ENCODE measurements around the gene LHFPL4.

Gene LHFPL4

GRCh38 chr3:9491506-9491905 is 62.1 kb downstream of the LHFPL4 start:
- peaks cover 0 to 4% (median 0%) of the 10 kb centered on the region in 5 donors for H3K36me3 ChIP-seq (ENCODE audit: control insufficient read depth in 5 of 5, insufficient read depth in 5 of 5, low read length in 5 of 5)
- H3K27me3 ChIP-seq (ENCODE audit: control insufficient read depth in 5 of 5, insufficient read depth in 4 of 5, low read length in 5 of 5) = no peaks in the 10 kb centered on the region
- H3K27ac ChIP-seq (ENCODE audit: low read depth, low read length) = no peak overlapping the region
- no peak overlapping the region for H3K4me3 ChIP-seq (ENCODE audit: low read depth in 1 of 5, low read length in 5 of 5)
- H3K4me1 ChIP-seq (ENCODE audit: control insufficient read depth in 5 of 5, insufficient read depth in 5 of 5, low read length in 5 of 5) = no peaks in the 10 kb centered on the region
- H3K9ac ChIP-seq (ENCODE audit: low read length in 5 of 5) = no peak overlapping the region
- H3K9me3 ChIP-seq (ENCODE audit: control insufficient read depth in 5 of 5, low read length in 5 of 5) = peaks cover 2 to 8% (median 5%) of the 10 kb centered on the region in 5 donors

- Histone ChIP-seq H3K4me1 (ENCODE audit: control insufficient read depth in 5 of 5, insufficient read depth in 5 of 5, low read length in 5 of 5) (no peaks in the 10 kb centered on the region), H3K9me3 (ENCODE audit: control insufficient read depth in 5 of 5, low read length in 5 of 5) (peaks cover 2 to 8% (median 5%) of the 10 kb centered on the region in 5 donors), H3K27ac (ENCODE audit: low read depth, low read length) (no peak overlapping the region), H3K9ac (ENCODE audit: low read length in 5 of 5) (no peak overlapping the region), H3K4me3 (ENCODE audit: low read depth in 1 of 5, low read length in 5 of 5) (no peak overlapping the region), H3K27me3 (ENCODE audit: control insufficient read depth in 5 of 5, insufficient read depth in 4 of 5, low read length in 5 of 5) (no peaks in the 10 kb centered on the region), H3K36me3 (ENCODE audit: control insufficient read depth in 5 of 5, insufficient read depth in 5 of 5, low read length in 5 of 5) (peaks cover 16 to 30% (median 26%) of the 10 kb centered on the region in 5 donors)
Measured at GRCh38 chr3:9485248-9485647, 68.4 kb downstream of the LHFPL4 start.

DNA sequence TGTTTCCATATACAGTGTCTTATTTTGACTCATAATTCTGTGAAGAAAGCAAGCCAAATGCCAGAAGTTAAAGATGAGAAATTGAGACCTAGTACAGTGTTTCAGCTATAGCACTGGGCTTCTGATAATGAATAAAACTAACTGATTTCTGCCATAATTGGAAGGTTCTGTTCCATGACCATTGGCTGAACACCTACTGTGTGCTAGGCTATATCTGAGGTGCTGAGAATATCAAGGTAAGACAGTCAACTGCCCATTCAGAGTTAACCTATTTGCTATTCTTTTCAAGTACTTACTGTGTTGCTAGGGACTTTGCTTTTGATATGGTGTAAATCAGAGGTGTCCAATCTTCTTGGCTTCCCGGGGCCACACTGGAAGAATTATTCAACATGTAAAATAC is 73.4 kb downstream of the LHFPL4 start:
- Histone ChIP-seq H3K36me3 (ENCODE audit: control insufficient read depth in 5 of 5, insufficient read depth in 5 of 5, low read length in 5 of 5) (peaks cover 36 to 69% (median 63%) of the 10 kb centered on the region in 5 donors), H3K27ac (ENCODE audit: low read depth, low read length) (no peak overlapping the region)

DNA sequence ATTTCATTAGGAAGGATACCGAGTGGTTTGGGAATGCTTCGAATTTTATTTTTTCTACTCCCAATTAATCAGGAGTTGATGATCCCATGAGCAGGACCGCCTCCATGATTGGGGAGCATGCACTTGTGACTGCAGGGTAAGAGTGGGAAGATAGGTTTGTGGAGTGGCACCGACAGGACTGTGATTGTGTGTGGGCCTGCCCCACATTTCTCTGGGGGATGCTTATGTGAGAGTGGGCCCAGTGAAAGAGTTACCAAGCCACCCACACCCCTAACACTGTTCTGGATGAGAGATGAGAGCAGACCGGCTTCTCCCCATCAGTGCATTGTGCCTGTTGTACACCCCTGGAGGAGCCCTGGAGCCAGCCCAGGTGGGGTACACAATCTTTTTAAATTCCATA is 76.7 kb downstream of the LHFPL4 start:
- no peaks in the 10 kb centered on the region for H3K9me3 ChIP-seq (ENCODE audit: control insufficient read depth in 5 of 5, low read length in 5 of 5)

More for the DNA sequence above, 73.4 kb downstream of the LHFPL4 start:
- no peaks in the 10 kb centered on the region for H3K9me3 ChIP-seq (ENCODE audit: control insufficient read depth in 5 of 5, low read length in 5 of 5)
- no peak overlapping the region for H3K4me3 ChIP-seq (ENCODE audit: low read depth in 1 of 5, low read length in 5 of 5)
- no peaks in the 10 kb centered on the region for H3K27me3 ChIP-seq (ENCODE audit: control insufficient read depth in 5 of 5, insufficient read depth in 4 of 5, low read length in 5 of 5)
- H3K9ac ChIP-seq (ENCODE audit: low read length in 5 of 5) = no peak overlapping the region
- H3K4me1 ChIP-seq (ENCODE audit: control insufficient read depth in 5 of 5, insufficient read depth in 5 of 5, low read length in 5 of 5) = no peaks in the 10 kb centered on the region

DNA sequence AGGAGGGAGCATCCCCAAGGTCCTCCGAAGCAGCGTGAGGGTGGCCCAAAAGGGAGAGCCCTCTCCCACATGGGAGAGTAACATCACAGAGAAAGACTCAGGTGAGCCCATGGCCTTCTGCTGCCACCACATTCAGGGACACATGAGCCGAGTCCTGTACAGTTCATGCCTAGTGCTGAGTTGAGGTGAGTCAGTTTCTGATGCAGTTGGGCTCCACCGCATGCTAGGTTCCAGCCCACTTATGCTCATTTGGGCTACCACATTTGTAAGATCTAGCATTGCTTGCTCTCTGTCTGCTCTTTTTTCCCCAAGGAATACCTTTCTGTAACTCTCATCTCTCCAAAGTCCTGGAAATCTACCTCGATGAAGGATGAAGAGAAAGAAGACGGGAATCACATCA is 79.1 kb downstream of the LHFPL4 start:
- Histone ChIP-seq H3K27me3 (ENCODE audit: control insufficient read depth in 5 of 5, insufficient read depth in 4 of 5, low read length in 5 of 5) (no peaks in the 10 kb centered on the region), H3K9me3 (ENCODE audit: control insufficient read depth in 5 of 5, low read length in 5 of 5) (no peaks in the 10 kb centered on the region), H3K36me3 (ENCODE audit: control insufficient read depth in 5 of 5, insufficient read depth in 5 of 5, low read length in 5 of 5) (peaks cover 64 to 94% (median 88%) of the 10 kb centered on the region in 5 donors), H3K27ac (ENCODE audit: low read depth, low read length) (no peak overlapping the region), H3K9ac (ENCODE audit: low read length in 5 of 5) (no peak overlapping the region), H3K4me3 (ENCODE audit: low read depth in 1 of 5, low read length in 5 of 5) (no peak overlapping the region), H3K4me1 (ENCODE audit: control insufficient read depth in 5 of 5, insufficient read depth in 5 of 5, low read length in 5 of 5) (no peaks in the 10 kb centered on the region)

More for the DNA sequence above, 76.7 kb downstream of the LHFPL4 start:
- Histone ChIP-seq H3K27ac (ENCODE audit: low read depth, low read length) (no peak overlapping the region), H3K27me3 (ENCODE audit: control insufficient read depth in 5 of 5, insufficient read depth in 4 of 5, low read length in 5 of 5) (no peaks in the 10 kb centered on the region), H3K4me1 (ENCODE audit: control insufficient read depth in 5 of 5, insufficient read depth in 5 of 5, low read length in 5 of 5) (no peaks in the 10 kb centered on the region), H3K36me3 (ENCODE audit: control insufficient read depth in 5 of 5, insufficient read depth in 5 of 5, low read length in 5 of 5) (peaks cover 56 to 90% (median 83%) of the 10 kb centered on the region in 5 donors), H3K9ac (ENCODE audit: low read length in 5 of 5) (no peak overlapping the region), H3K4me3 (ENCODE audit: low read depth in 1 of 5, low read length in 5 of 5) (no peak overlapping the region)

DNA sequence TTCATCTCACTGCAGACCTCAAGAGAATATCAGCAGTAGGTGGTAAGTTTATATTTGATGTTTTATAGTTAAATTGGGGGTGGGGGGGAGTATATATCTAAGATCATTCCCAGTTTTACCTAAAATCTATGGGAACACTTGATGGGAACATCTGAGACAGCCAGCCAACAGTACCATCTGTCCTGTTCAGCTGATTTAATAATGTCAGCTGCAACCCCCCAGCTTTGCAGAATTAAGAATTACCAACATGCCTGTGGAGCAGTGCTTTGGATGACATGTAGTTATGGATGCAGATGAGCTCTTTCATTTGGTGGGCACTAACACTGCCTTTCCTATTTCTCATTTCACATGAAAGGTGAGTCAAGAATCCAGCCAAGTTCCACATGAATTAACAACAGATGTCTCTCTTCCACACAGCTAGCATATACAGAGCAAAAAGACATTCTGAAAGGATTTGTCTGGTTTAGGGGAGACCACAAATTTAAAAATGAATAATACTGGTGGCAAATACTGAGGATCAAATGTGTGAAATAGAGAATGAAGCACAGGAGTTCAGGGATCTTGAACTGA is 80.0 kb downstream of the LHFPL4 start:
- Histone ChIP-seq H3K36me3 (ENCODE audit: control insufficient read depth in 5 of 5, insufficient read depth in 5 of 5, low read length in 5 of 5) (peaks cover 66 to 95% (median 93%) of the 10 kb centered on the region in 5 donors), H3K27me3 (ENCODE audit: control insufficient read depth in 5 of 5, insufficient read depth in 4 of 5, low read length in 5 of 5) (no peaks in the 10 kb centered on the region), H3K4me1 (ENCODE audit: control insufficient read depth in 5 of 5, insufficient read depth in 5 of 5, low read length in 5 of 5) (no peaks in the 10 kb centered on the region), H3K27ac (ENCODE audit: low read depth, low read length) (no peak overlapping the region), H3K9ac (ENCODE audit: low read length in 5 of 5) (no peak overlapping the region), H3K9me3 (ENCODE audit: control insufficient read depth in 5 of 5, low read length in 5 of 5) (no peaks in the 10 kb centered on the region), H3K4me3 (ENCODE audit: low read depth in 1 of 5, low read length in 5 of 5) (no peak overlapping the region)

DNA sequence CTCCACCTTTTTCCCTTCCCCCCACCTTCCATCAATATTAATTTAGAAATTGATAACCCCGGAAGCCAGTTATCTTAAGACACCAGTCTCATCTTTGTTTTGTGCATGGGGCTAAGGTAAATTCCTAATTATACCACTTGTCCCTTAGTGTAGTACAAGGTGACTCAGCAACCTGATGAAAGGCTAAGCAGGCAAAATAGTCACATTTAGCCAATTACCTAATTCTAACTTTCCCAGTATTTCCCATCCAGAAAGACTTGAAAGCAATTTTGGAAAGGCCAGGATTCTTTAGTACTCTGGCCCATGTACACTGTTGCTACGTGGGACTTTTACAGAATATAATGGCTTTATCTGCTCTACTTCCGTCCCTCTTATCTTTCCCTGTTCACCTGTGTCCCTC is 83.6 kb downstream of the LHFPL4 start:
- H3K9me3 ChIP-seq (ENCODE audit: control insufficient read depth in 5 of 5, low read length in 5 of 5) = no peaks in the 10 kb centered on the region
- no peaks in the 10 kb centered on the region for H3K4me1 ChIP-seq (ENCODE audit: control insufficient read depth in 5 of 5, insufficient read depth in 5 of 5, low read length in 5 of 5)
- no peak overlapping the region for H3K4me3 ChIP-seq (ENCODE audit: low read depth in 1 of 5, low read length in 5 of 5)
- peaks cover 65 to 98% (median 93%) of the 10 kb centered on the region in 5 donors for H3K36me3 ChIP-seq (ENCODE audit: control insufficient read depth in 5 of 5, insufficient read depth in 5 of 5, low read length in 5 of 5)
- no peaks in the 10 kb centered on the region for H3K27me3 ChIP-seq (ENCODE audit: control insufficient read depth in 5 of 5, insufficient read depth in 4 of 5, low read length in 5 of 5)
- no peak overlapping the region for H3K9ac ChIP-seq (ENCODE audit: low read length in 5 of 5)
- H3K27ac ChIP-seq (ENCODE audit: low read depth, low read length) = no peak overlapping the region

- no peak overlapping the region for H3K9ac ChIP-seq (ENCODE audit: low read length in 5 of 5)
- no peak overlapping the region for H3K4me3 ChIP-seq (ENCODE audit: low read depth in 1 of 5, low read length in 5 of 5)
- H3K27me3 ChIP-seq (ENCODE audit: control insufficient read depth in 5 of 5, insufficient read depth in 4 of 5, low read length in 5 of 5) = no peaks in the 10 kb centered on the region
- H3K36me3 ChIP-seq (ENCODE audit: control insufficient read depth in 5 of 5, insufficient read depth in 5 of 5, low read length in 5 of 5) = peaks cover 63 to 98% (median 87%) of the 10 kb centered on the region in 5 donors
- H3K9me3 ChIP-seq (ENCODE audit: control insufficient read depth in 5 of 5, low read length in 5 of 5) = no peaks in the 10 kb centered on the region
- no peaks in the 10 kb centered on the region for H3K4me1 ChIP-seq (ENCODE audit: control insufficient read depth in 5 of 5, insufficient read depth in 5 of 5, low read length in 5 of 5)
- no peak overlapping the region for H3K27ac ChIP-seq (ENCODE audit: low read depth, low read length)
Measured at GRCh38 chr3:9468460-9468859, 85.2 kb downstream of the LHFPL4 start.

GRCh38 chr3:9467451-9467850 is 86.2 kb downstream of the LHFPL4 start:
- Histone ChIP-seq H3K9me3 (ENCODE audit: control insufficient read depth in 5 of 5, low read length in 5 of 5) (no peaks in the 10 kb centered on the region), H3K27me3 (ENCODE audit: control insufficient read depth in 5 of 5, insufficient read depth in 4 of 5, low read length in 5 of 5) (no peaks in the 10 kb centered on the region), H3K36me3 (ENCODE audit: control insufficient read depth in 5 of 5, insufficient read depth in 5 of 5, low read length in 5 of 5) (peaks cover 55 to 97% (median 83%) of the 10 kb centered on the region in 5 donors), H3K27ac (ENCODE audit: low read depth, low read length) (no peak overlapping the region), H3K4me1 (ENCODE audit: control insufficient read depth in 5 of 5, insufficient read depth in 5 of 5, low read length in 5 of 5) (no peaks in the 10 kb centered on the region), H3K4me3 (ENCODE audit: low read depth in 1 of 5, low read length in 5 of 5) (no peak overlapping the region), H3K9ac (ENCODE audit: low read length in 5 of 5) (no peak overlapping the region)

DNA sequence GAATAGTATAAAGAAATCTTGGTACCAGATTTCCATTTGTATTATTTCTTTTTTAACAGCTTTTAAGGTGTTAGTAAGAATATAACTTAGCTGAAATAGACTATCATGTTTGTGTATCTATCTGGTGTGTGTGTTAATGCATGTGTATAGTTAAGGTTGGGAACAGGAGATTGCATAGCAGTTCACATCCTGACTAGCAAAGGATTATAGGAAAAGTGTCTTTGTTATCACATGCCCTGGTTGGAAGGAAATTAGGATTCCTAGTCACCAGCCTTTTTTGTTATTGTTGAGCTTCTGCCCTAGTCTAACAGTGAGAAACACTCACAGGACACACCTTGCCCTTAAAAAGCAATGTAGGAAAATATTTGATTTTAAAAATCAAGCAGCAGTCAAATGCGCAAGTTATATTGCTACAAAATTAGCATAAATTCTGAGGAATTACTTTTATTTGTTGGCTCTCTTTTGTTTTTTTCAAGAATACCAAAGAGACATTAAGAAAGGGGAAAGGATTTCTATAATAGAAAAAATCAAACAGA is 98.0 kb downstream of the LHFPL4 start:
- H3K36me3 ChIP-seq (ENCODE audit: control insufficient read depth in 5 of 5, insufficient read depth in 5 of 5, low read length in 5 of 5) = peaks cover 32 to 67% (median 47%) of the 10 kb centered on the region in 5 donors
- no peaks in the 10 kb centered on the region for H3K9me3 ChIP-seq (ENCODE audit: control insufficient read depth in 5 of 5, low read length in 5 of 5)
- H3K4me1 ChIP-seq (ENCODE audit: control insufficient read depth in 5 of 5, insufficient read depth in 5 of 5, low read length in 5 of 5) = peaks cover 0 to 2% (median 0%) of the 10 kb centered on the region in 5 donors
- H3K27ac ChIP-seq (ENCODE audit: low read depth, low read length) = no peak overlapping the region
- no peak overlapping the region for H3K9ac ChIP-seq (ENCODE audit: low read length in 5 of 5)
- H3K27me3 ChIP-seq (ENCODE audit: control insufficient read depth in 5 of 5, insufficient read depth in 4 of 5, low read length in 5 of 5) = no peaks in the 10 kb centered on the region
- no peak overlapping the region for H3K4me3 ChIP-seq (ENCODE audit: low read depth in 1 of 5, low read length in 5 of 5)
